Stimulated activated CD8-positive, alpha-beta memory T cell treated with anti-CD3 and anti-CD28 coated beads, Interleukin-12 subunit alpha, Interleukin-12 subunit beta, amount 100 ng/mL, for 4 hours (primary cell): ENCODE data around the gene SHPK.

Source experiments
- DNase-seq: peaks from one replicate; pipeline ENCODE4 v3.0.0-alpha.2; 2020; ENCODE audit warnings: low read depth

SHPK gene

DNA sequence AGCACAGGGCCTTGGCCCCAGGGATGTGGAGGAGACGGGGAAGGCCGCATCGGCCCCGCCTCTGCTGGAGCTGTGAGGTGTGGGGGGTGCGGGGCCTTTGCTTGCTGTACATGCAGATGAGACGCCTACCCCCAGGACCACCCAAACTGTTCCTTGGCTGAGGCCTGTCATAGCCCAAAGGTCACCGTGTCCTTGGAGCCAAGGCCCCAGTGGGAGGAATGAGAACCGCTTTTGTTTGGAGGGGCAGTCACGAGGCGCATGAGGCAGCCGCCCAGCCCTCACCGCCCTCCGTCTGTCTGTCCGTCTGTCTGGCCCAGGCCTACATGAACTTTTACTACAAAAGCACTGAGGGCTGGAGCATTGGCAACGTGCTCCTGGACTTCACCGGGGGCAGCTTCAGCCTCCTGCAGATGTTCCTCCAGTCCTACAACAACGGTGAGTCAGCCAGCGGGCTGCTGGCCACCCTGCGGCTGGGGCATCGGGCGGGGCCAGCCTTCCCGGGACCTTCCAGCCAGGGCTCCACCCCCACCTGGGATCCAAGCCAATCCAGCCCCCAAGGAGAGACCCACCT lies 23.6 kb upstream of the SHPK start:
- DNase-seq: no peak

DNA sequence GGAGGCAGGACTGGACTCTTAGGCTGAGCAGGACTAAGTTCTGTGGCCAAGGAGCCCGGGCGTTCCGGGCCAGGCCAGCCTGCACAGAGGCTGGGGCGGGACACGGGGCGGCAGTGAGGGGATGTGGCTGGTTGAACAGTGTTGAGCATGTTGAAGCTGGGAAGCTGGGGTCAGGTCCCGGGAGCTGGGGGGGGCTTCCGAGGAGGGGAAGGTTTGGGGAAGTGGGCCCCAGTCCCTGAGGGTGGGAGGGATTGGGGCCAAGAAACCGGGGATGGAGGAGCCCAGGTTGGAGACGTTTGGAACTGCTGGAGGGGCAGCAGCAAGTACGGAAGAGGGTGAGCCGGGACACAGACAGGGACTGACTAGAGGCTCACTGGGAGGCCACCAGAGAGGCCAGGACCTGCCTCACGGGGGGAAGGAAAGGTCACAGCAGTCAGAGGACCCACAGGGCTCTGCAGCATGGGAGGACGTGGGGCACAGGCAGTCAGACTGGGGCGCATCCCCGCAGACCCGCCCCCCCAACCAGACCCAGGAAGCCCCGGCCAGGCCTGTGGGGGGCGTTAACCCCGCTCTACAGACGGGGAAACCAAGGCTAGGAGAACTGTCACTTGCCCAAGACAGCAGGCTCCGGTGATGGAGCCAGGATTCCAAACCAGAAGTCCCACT lies 22.9 kb upstream of the SHPK start:
- DNase-seq: no peak

GRCh38 chr17:3657874-3658783 lies 22.1 kb upstream of the SHPK start:
- DNase-seq: no peak

DNA sequence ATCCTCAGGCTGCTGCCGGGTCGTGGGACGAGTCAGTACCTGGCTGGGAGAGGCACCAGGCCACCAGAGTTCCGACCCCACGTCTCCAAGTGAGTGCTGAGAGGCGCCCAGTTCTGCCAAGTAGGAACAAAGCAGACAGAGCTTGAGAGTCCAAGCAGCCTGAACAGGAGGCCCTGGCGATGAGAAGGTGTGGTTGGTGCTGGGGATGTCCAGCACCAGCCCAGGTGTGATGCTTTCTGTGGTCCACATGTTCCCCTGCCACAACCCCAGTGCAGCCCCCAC lies 21.5 kb upstream of the SHPK start:
- DNase-seq: no peak

DNA sequence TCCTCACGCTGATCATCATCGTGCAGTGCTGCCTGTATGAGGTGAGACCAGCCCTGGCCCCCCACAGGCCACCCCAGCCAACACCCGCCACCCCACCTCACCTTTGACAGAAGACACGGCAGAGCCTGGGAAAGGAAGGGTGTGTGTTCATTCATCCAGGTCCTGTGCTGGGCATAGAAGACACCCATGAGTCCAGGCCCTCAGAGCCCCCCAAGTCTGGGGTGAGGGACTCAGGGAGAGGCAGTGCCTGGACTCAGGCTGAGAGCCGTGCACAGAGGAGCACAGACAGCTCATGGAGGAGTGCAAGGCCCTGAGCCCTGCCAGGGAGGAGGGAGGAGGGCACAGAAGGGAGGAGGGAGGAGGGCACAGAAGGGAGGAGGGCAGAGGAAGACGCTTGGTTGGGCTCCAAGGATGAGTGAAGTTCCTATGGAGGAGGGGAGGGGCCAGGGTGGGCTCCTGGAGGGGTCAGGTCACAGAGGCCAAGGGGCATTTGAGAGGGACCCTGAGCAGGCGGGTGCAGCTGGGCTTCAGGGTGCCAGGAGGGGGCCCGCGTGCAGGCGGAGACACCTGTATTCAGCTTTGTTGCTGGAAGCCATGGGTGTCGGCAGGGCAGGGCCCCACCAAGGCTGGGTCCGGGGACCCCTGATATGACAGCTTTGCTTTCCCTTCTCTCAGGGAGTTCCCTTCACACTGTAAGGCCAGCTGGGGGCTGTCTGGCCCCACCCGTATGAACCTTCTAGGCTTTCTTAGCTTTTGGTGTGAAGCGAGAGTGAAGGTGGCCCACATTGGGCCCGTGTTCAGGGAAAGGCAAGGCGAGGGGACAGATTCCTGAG lies 20.9 kb upstream of the SHPK start:
- no peak for DNase-seq

DNA sequence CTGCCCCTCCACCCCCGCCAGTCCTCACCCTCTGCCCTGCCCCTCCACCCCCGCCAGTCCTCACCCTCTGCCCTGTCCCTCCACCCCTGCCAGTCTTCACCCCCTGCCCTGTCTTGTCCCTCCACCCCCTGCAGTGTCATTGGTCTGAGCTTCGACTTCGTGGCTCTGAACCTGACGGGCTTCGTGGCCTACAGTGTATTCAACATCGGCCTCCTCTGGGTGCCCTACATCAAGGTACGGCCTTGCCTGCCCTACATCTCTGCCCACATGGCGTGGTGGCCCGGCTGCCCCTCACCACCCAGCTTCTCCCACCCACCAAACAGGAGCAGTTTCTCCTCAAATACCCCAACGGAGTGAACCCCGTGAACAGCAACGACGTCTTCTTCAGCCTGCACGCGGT lies 20.3 kb upstream of the SHPK start:
- DNase-seq: no peak

GRCh38 chr17:3655766-3656165 lies 19.7 kb upstream of the SHPK start:
- no peak for DNase-seq

GRCh38 chr17:3647769-3648555 lies 11.9 kb upstream of the SHPK start:
- no peak for DNase-seq

- DNase-seq: no peak
Observed at GRCh38 chr17:3647251-3647650, 11.2 kb upstream of the SHPK start.

GRCh38 chr17:3645310-3645709 lies 9.3 kb upstream of the SHPK start:
- no peak for DNase-seq

- no peak for DNase-seq
Observed at GRCh38 chr17:3643889-3644349, 7.9 kb upstream of the SHPK start.

- no peak for DNase-seq
Observed at GRCh38 chr17:3641717-3642486, 5.9 kb upstream of the SHPK start.

DNA sequence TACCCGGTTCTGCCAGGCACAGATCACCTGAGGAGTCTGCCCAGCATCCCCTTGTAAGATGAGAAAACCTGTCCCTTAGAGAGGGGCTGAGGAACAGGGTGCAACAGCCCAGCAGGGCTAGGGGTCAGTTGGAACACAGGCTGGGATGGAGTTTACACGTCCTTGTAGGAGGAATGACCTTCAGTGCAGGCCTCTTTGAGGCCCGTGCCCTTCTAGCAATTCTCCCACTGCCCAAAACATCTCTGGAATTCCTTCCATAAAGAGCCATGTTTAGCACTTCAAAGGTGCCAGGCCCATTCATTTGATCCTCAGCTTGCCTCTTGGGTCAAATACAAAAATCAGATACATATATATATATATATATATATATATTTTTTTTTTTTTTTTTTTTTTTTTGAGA lies 5.0 kb upstream of the SHPK start:
- no peak for DNase-seq

DNA sequence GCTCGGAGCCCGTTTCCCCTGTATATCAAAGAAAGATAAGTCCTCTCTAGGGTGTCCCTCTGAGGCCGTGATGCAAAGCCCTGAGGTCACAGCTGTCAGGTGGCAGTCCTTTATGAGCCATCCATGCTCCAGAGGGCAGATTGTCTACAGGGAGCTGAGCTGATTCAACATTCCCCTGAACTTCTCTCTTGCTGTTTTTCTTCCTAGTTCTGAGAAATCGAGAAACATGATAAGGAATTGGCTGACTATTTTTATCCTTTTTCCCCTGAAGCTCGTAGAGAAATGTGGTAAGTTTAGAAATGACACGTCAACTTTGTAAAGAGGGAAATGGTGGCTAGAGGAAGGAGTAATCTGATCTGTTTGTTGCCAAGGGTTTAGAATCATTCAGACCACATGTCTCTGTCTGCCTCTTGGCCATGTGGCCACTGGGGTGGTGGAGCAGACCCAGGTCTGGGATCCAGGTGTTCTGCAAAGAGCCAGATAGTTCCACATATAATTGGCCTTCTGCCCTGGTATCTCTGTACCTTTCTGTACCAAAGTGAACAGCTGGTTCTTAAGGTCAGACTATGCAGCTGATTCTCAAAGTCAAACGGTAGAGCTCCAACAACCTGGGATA lies 4.0 kb upstream of the SHPK start:
- DNase-seq: no peak

DNA sequence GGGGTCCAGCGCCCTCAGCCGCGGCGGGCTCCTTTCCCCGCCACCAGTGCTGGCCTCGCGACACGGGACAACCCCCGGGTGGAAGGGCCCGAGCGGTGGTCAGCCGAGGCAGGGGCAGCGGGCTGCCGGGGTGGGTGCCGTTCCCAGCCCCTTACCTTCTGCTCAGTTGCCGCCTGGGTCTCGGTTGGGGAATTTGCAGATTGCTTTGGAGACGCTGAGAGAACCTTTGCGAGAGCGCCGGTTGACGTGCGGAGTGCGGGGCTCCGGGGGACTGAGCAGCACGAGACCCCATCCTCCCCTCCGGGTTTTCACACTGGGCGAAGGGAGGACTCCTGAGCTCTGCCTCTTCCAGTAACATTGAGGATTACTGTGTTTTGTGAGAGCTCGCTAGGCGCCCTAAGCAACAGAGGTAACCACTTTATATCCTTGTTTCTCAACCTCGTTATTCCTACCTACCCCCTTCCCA lies 891 bp upstream of the SHPK start:
- DNase-seq: no peak

DNA sequence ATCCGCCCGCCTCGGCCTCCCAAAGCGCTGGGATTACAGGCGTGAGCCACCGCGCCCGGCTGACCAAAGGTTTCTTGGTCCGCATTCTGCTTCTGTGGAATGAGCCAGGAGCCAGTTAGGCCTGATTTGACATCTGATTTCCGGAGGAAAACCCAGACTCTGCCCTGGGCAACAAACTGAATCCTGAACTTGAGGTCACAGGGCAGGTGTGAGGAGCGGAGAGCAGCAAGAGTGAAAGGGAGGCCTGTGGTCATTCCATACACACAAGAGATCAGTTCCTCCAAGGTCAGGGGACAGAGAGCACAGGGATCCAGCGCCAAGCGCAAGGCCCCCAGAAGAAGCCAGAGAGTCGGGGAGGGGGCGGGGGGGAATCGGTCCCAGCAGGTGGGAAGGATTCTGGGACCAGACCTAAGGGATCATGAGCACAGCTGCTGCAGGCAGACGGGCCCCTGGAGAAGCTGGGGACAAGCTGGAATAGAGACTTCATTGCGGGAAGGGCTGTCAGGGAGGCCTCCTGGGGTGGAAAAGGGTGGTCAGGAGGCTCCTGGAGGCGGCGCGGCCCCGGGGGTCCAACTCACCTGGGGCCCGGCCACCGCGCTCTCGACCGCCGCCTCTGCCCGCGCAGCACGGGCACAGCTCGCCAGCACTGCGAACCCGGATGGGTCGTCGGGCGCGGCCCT lies 436 bp downstream of the SHPK start:
- no peak for DNase-seq

DNA sequence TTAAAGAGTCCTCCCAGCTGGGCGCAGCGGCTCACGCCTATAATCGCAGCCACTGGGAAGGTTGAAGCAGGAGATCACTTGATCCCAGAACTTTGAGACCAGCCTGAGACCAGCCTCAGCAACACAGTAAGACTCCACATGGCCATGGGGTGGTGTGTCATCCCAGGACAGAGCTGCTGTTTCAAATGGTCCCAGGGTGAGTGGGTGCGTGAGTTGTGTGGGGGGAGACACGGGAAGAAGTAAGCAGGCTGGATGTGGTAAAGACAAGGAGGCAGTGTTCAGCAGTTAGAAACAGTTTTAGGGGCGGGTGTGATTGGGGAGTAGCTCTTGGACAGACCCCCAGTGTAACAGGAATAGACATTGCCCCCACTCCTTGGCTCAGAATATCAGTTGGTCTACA lies 3.8 kb downstream of the SHPK start:
- DNase-seq: no peak

DNA sequence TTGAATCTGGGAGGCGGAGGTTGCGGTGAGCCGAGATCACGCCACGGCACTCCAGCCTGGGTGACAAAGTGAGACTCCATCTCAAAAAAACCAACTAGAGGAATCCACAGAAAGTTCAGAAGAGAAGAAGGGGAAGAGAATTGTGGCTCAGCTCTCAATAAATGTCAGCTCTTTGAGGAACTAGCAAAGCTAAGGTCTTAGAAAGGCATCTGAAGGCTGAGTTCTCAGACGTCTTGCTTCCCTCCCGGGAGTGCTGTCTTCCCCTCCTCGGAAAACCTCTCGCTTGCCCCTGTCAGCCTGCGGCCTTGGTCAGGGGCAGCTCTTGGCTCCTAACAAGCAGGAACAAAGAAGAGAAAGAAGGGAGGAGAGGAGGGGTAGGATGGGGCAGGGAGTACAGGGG lies 5.3 kb downstream of the SHPK start:
- DNase-seq: no peak

- no peak for DNase-seq
Observed at GRCh38 chr17:3627769-3628167, 8.3 kb downstream of the SHPK start.
